ENCODE results near the gene PLPP4. TPM values are rescaled to one million over a fixed set of nuclear protein-coding genes. Genes with fewer than 3 reads are reported as not detected.
A peak's percentile ranks its signal among the peaks of the same experiment; 100 is the strongest.

PLPP4 gene
- total RNA-seq, 1 donor from 2014 or later = 5.3 TPM

- Histone ChIP-seq H3K27me3 (ENCODE audit: control insufficient read depth, insufficient read depth, low read length) (no peaks in the 10 kb centered on the region), H3K36me3 (ENCODE audit: control insufficient read depth, insufficient read depth, low read length) (no peaks in the 10 kb centered on the region), H3K4me3 (ENCODE audit: low read depth, low read length) (no peak overlapping the region)
- no peak for DNase-seq (ENCODE audit: low read depth)
- TF ChIP-seq CTCF (IDR thresholded peaks at IDR 0.05; ENCODE audit: insufficient read depth, low read length, poor library complexity, severe bottlenecking) = no peak
Measured at GRCh38 chr10:120506674-120507073, 49.6 kb downstream of the PLPP4 start.

GRCh38 chr10:120507175-120507574, 50.1 kb downstream of the PLPP4 start:
- DNase-seq (ENCODE audit: low read depth) = no peak
- no peak for TF ChIP-seq CTCF (IDR thresholded peaks at IDR 0.05; ENCODE audit: insufficient read depth, low read length, poor library complexity, severe bottlenecking)
- Histone ChIP-seq H3K27me3 (ENCODE audit: control insufficient read depth, insufficient read depth, low read length) (no peaks in the 10 kb centered on the region), H3K36me3 (ENCODE audit: control insufficient read depth, insufficient read depth, low read length) (no peaks in the 10 kb centered on the region), H3K4me3 (ENCODE audit: low read depth, low read length) (no peak overlapping the region)

- no peak for TF ChIP-seq CTCF (IDR thresholded peaks at IDR 0.05; ENCODE audit: insufficient read depth, low read length, poor library complexity, severe bottlenecking)
- Histone ChIP-seq H3K4me3 (ENCODE audit: low read depth, low read length) (no peak overlapping the region), H3K27me3 (ENCODE audit: control insufficient read depth, insufficient read depth, low read length) (no peaks in the 10 kb centered on the region), H3K36me3 (ENCODE audit: control insufficient read depth, insufficient read depth, low read length) (no peaks in the 10 kb centered on the region)
- no peak for DNase-seq (ENCODE audit: low read depth)
Measured at GRCh38 chr10:120507651-120508050, 50.6 kb downstream of the PLPP4 start.

GRCh38 chr10:120508393-120508792, 51.4 kb downstream of the PLPP4 start:
- TF ChIP-seq CTCF (IDR thresholded peaks at IDR 0.05; ENCODE audit: insufficient read depth, low read length, poor library complexity, severe bottlenecking) = no peak
- no peak overlapping the region for H3K4me3 ChIP-seq (ENCODE audit: low read depth, low read length)
- peak; percentile 95 for DNase-seq (ENCODE audit: low read depth)
- no peaks in the 10 kb centered on the region for H3K36me3 ChIP-seq (ENCODE audit: control insufficient read depth, insufficient read depth, low read length)
- no peaks in the 10 kb centered on the region for H3K27me3 ChIP-seq (ENCODE audit: control insufficient read depth, insufficient read depth, low read length)

- no peaks in the 10 kb centered on the region for H3K36me3 ChIP-seq (ENCODE audit: control insufficient read depth, insufficient read depth, low read length)
- H3K27me3 ChIP-seq (ENCODE audit: control insufficient read depth, insufficient read depth, low read length) = no peaks in the 10 kb centered on the region
- no peak overlapping the region for H3K4me3 ChIP-seq (ENCODE audit: low read depth, low read length)
- no peak for DNase-seq (ENCODE audit: low read depth)
- no peak for TF ChIP-seq CTCF (IDR thresholded peaks at IDR 0.05; ENCODE audit: insufficient read depth, low read length, poor library complexity, severe bottlenecking)
Measured at GRCh38 chr10:120508966-120509365, 51.9 kb downstream of the PLPP4 start.

GRCh38 chr10:120511165-120511564, 54.1 kb downstream of the PLPP4 start:
- no peak for TF ChIP-seq CTCF (IDR thresholded peaks at IDR 0.05; ENCODE audit: insufficient read depth, low read length, poor library complexity, severe bottlenecking)
- no peaks in the 10 kb centered on the region for H3K36me3 ChIP-seq (ENCODE audit: control insufficient read depth, insufficient read depth, low read length)
- H3K27me3 ChIP-seq (ENCODE audit: control insufficient read depth, insufficient read depth, low read length) = no peaks in the 10 kb centered on the region
- H3K4me3 ChIP-seq (ENCODE audit: low read depth, low read length) = no peak overlapping the region
- DNase-seq (ENCODE audit: low read depth) = peak; percentile 56

All from kidney epithelial cell (primary cell).